Measurements from ENCODE around the gene TBRG4. TPM values are rescaled to one million over a fixed set of nuclear protein-coding genes. Genes with fewer than 3 reads are reported as not detected.
A peak's percentile ranks its signal among the peaks of the same experiment; 100 is the strongest.

Gene TBRG4
- total RNA-seq, 4 donors from 2014 or later = 44.4 to 70.7 (median 49.8) TPM

DNA sequence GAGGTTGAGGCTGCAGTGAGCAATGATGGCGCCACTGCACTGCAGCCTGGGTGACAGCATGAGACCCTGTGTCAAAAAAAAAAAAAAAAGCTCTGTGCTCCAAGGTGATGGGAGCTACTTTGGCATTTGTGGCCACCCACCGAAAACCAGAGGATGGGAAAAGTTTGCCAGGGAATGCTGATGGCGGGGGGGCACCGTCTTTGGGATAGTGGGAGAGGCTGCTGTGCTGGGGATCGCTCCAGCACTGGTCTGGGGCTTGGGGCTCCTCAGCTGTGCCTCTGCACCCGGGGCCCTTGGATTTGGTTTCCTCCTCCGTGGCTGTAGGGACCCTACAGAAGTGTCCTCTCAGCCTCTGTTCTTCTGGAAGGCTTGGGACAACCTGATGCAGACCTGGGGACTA is 34.4 kb upstream of the TBRG4 start:
- ATAC-seq (ENCODE audit: low FRiP score) (no peak), DNase-seq (ENCODE audit: low spot score) (no peak)
- TF ChIP-seq, protein P1, sequence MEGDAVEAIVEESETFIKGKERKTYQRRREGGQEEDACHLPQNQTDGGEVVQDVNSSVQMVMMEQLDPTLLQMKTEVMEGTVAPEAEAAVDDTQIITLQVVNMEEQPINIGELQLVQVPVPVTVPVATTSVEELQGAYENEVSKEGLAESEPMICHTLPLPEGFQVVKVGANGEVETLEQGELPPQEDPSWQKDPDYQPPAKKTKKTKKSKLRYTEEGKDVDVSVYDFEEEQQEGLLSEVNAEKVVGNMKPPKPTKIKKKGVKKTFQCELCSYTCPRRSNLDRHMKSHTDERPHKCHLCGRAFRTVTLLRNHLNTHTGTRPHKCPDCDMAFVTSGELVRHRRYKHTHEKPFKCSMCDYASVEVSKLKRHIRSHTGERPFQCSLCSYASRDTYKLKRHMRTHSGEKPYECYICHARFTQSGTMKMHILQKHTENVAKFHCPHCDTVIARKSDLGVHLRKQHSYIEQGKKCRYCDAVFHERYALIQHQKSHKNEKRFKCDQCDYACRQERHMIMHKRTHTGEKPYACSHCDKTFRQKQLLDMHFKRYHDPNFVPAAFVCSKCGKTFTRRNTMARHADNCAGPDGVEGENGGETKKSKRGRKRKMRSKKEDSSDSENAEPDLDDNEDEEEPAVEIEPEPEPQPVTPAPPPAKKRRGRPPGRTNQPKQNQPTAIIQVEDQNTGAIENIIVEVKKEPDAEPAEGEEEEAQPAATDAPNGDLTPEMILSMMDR (IDR thresholded peaks at IDR 0.05) = no peak

DNA sequence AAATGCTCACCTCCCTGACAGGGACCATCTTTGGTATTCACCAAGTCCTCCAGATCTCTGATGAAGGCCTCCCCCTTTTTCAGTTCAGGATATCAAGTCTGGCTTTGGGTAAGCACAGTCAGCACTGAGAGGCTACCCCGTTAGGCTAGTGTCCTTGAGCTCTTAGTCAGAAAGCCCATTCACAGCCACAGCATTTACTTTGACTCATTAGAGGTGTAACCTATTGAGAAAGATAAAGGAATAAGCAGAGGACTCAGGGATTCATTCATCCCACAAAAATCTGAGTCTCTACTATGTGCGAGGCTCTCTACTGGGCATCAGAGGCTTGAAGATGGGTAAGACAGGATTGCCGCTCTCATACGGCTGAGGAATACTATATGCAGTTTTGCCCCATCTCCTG is 32.1 kb upstream of the TBRG4 start:
- ATAC-seq (ENCODE audit: low FRiP score) (no peak), DNase-seq (ENCODE audit: low spot score) (no peak)
- TF ChIP-seq, protein P1 (IDR thresholded peaks at IDR 0.05) = no peak

- TF ChIP-seq, protein P1 (IDR thresholded peaks at IDR 0.05) = no peak
- DNase-seq (ENCODE audit: low spot score) = no peak
- ATAC-seq (ENCODE audit: low FRiP score) = no peak
These were observed 29.3 kb upstream of the TBRG4 start for GRCh38 chr7:45140827-45141226.

DNA sequence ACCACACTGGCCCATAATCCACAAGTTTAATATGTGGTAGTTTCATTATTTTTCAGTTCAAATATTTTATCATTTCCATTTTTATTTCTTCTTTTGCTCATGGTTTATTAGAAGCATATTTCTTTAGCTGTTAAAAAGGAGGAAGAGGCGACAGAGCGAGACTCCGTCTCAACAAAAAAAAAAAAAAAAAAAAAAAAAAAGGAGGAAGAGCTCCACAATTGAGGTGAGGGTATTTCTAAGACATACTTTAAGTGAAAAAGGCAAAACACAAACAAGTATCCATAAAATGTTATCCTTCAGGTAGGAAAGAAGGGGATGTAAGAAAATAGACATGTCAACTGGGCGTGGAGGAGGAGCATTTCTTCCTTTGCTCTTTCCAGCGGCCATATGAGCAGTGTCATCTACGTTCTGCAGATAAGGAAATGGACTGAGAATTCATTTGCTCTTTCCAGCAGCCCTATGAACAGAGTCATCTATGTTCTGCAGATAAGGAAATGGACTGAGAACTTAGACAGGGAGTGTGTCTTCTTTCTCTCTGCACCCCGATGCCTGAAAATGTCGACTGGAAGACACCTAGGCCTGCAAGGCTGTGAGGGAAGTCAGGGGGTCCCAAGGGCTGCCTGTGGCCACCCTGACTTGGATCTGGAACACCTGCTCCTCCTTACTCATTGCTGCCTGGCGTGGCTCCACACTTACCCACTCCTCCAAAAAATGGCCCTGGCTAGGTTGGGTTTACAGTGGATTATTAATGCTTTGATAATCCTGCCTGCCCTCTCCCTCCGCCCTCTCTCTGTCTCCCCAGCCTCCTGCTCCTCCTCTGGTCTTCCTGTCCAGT is 27.2 kb upstream of the TBRG4 start:
- no peak for ATAC-seq (ENCODE audit: low FRiP score)
- TF ChIP-seq, protein P1 (IDR thresholded peaks at IDR 0.05) = no peak

GRCh38 chr7:45136106-45137060 is 24.9 kb upstream of the TBRG4 start:
- TF ChIP-seq, protein P1 (IDR thresholded peaks at IDR 0.05) = no peak
- DNase-seq (ENCODE audit: low spot score) = no peak
- ATAC-seq (ENCODE audit: low FRiP score) = peak; percentile 71

More for the DNA sequence above, 27.2 kb upstream of the TBRG4 start:
- DNase-seq (ENCODE audit: low spot score) = no peak

DNA sequence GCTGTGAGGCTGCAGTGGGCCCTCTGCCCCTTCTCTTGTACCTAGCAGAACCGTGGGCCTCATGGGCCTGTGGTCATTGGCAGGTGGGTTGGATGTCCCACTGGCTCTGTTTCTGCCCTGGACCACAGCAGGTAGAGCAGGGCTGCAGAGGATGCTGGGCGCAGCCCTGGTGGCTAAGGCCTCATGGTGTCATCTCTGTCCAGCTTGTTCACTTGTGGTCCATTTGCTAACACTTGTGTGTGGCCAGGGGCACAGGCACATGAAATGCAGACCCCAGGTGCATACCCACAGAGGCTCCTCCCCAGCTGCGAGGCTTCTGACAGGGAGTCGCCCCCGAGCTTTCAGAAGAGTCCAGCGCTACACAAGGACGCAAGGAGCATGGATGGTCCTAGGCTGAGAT is 22.4 kb upstream of the TBRG4 start:
- TF ChIP-seq, protein P1 (IDR thresholded peaks at IDR 0.05) = no peak
- DNase-seq (ENCODE audit: low spot score) = no peak
- ATAC-seq (ENCODE audit: low FRiP score) = no peak
